Endothelial cell (in vitro differentiated cells): ENCODE results near the gene MYO5A. TPM values are rescaled to one million over a fixed set of nuclear protein-coding genes. Genes with fewer than 3 reads are reported as not detected.

Experiments
- DNase-seq: peaks from one replicate; pipeline ENCODE4 v3.0.0; 2021; ENCODE audit warnings: low spot score
- H3K27ac Mint-ChIP-seq: one replicate; pipeline ENCODE4 v1.8.0; 2021; ENCODE audit warnings: mixed read lengths, inconsistent platforms; ENCODE audit not compliant: unreplicated experiment
- H3K27me3 Mint-ChIP-seq: one replicate; pipeline ENCODE4 v1.8.0; 2021; ENCODE audit warnings: mild to moderate bottlenecking, moderate library complexity, mixed read lengths, inconsistent platforms; ENCODE audit not compliant: unreplicated experiment
- H3K36me3 Mint-ChIP-seq: one replicate; pipeline ENCODE4 v1.8.0; 2021; ENCODE audit warnings: mild to moderate bottlenecking, low read depth, mixed read lengths, inconsistent platforms; ENCODE audit not compliant: unreplicated experiment
- H3K4me1 Mint-ChIP-seq: one replicate; pipeline ENCODE4 v1.8.0; 2021; ENCODE audit warnings: mild to moderate bottlenecking, mixed read lengths, inconsistent platforms; ENCODE audit not compliant: unreplicated experiment
- H3K4me3 Mint-ChIP-seq: one replicate; pipeline ENCODE4 v1.8.0; 2021; ENCODE audit warnings: mild to moderate bottlenecking, mixed read lengths, inconsistent platforms; ENCODE audit not compliant: unreplicated experiment
- H3K9me3 Mint-ChIP-seq: one replicate; pipeline ENCODE4 v1.8.0; 2021; ENCODE audit warnings: mixed read lengths, inconsistent platforms; ENCODE audit not compliant: unreplicated experiment
- total RNA-seq: library from RNA; stranded (reverse); fragmentation: NEBNext Ultra II Directional; extraction: Animal tissue kit (Norgen Biotek cat#: 25700); gene quantifications from one replicate; pipeline ENCODE4 v1.2.1, GENCODE V29; 2021; ENCODE audit not compliant: unreplicated experiment
- TF ChIP-seq, protein P1 (sequence below): fragments of 200-600 bp; sonication (generic); IDR thresholded peaks from one replicate; pipeline ENCODE4 v1.5.0; 2021; ENCODE audit warnings: antibody characterized with exemption; ENCODE audit not compliant: unreplicated experiment

The MYO5A gene
- total RNA-seq, 1 donor from 2014 or later: 9.1 TPM

DNA sequence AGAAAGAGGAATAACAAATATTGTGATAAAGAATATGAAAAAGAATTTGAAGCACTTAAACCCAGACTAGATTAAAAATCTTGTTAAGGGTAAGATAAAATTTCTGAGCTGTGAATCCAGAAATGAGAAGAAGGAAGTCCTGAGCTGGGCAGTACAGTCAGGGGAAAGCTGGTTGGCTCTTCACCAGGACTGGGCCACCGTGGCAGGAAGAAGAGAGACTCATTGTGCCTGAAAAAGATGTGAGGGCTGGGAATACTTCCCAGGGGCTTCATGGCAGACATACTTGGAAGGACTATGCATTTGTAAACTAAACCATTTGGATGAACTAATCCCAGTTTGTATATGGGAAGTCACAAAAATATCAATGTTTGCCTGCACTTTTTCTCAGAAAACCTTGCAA is 204.6 kb downstream of the MYO5A start:
- H3K27me3 Mint-ChIP-seq: no peaks in the 10 kb centered on the region
- H3K27ac Mint-ChIP-seq: no peak overlapping the region
- DNase-seq: no peak
- H3K4me1 Mint-ChIP-seq: no peaks in the 10 kb centered on the region
- no peak overlapping the region for H3K4me3 Mint-ChIP-seq
- H3K36me3 Mint-ChIP-seq: no peaks in the 10 kb centered on the region
- no peaks in the 10 kb centered on the region for H3K9me3 Mint-ChIP-seq
- TF ChIP-seq, protein P1, sequence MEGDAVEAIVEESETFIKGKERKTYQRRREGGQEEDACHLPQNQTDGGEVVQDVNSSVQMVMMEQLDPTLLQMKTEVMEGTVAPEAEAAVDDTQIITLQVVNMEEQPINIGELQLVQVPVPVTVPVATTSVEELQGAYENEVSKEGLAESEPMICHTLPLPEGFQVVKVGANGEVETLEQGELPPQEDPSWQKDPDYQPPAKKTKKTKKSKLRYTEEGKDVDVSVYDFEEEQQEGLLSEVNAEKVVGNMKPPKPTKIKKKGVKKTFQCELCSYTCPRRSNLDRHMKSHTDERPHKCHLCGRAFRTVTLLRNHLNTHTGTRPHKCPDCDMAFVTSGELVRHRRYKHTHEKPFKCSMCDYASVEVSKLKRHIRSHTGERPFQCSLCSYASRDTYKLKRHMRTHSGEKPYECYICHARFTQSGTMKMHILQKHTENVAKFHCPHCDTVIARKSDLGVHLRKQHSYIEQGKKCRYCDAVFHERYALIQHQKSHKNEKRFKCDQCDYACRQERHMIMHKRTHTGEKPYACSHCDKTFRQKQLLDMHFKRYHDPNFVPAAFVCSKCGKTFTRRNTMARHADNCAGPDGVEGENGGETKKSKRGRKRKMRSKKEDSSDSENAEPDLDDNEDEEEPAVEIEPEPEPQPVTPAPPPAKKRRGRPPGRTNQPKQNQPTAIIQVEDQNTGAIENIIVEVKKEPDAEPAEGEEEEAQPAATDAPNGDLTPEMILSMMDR: no peak

DNA sequence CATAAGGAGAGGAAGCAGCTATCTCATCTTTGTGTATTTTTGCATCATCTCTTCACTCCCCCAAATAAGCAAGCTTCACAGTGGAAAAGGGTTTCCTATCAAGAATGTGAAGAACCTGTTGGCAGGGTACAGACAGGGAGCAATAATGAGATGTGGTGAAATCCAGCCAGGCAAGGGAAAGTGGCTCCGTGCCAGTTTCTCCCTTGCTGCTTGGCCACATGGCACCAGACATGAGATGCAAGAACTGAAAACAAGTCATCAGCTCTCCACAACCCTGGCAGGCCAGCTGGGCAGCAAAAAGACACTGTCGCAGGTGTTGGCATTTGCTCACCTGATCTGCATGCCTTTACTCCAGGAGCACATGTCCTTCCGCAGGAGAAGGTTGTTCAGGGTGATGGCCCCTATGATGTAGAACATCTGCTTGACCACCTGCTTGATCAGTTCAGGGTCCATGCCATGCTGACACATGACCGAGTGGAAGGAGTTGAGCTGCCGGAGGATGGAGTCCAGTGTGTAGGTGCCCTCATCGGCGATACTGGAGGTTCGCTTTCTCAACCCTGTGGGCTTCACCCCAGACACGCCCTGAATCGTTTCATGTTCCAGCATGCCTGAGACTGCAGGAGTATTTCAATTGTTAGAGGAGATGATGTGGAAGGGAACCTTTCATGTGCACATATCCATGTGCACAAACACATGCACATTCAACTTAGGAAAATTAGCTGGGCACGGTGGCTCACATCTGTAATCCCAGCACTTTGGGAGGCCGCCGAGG is 209.8 kb downstream of the MYO5A start:
- Mint-ChIP-seq H3K4me3 (no peak overlapping the region), H3K4me1 (no peaks in the 10 kb centered on the region), H3K9me3 (no peaks in the 10 kb centered on the region), H3K27ac (peak overlapping the region; percentile 15), H3K36me3 (peaks cover 3% of the 10 kb centered on the region), H3K27me3 (no peaks in the 10 kb centered on the region)
- no peak for DNase-seq
- TF ChIP-seq, protein P1: no peak

DNA sequence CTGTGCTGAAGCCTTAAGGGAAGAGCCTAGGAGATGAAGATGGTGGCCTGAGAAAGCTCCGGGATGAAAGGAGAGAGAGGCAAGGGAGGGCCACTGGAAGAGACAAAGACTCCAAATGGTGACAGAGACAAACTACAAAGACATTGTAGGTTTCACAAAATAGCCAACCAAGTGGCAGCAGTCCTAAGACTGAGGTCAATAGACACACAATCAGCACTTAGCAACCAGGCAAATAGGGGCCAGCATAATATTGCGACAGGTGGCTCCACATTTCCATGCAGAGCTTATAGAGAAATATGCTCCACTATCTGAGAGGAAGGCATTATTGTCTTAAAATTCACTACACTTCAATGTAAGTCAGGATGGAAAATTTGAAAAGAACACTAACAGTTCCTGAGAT is 211.0 kb downstream of the MYO5A start:
- Mint-ChIP-seq H3K27ac (no peak overlapping the region), H3K9me3 (no peaks in the 10 kb centered on the region), H3K4me1 (peaks cover 5% of the 10 kb centered on the region), H3K27me3 (no peaks in the 10 kb centered on the region), H3K4me3 (no peak overlapping the region), H3K36me3 (peaks cover 3% of the 10 kb centered on the region)
- no peak for DNase-seq
- TF ChIP-seq, protein P1: no peak

DNA sequence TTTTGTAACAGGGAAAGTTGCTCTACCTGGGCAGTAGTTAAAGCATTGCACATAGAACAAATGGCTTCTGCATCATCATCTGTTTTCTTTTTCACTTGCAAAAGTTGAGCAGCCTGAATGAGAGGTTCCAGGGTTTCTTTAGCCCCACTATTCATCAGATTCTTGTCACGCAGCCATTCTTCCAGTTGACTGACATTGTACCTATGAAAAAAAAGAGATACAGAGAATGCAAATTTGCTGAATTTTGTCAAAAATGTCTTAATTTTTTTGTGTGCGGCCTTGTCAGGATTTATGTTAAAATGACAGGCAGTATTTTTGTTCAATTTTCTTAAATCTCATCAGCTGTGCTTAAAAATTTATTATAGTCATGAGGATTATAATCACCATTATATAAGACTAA is 211.7 kb downstream of the MYO5A start:
- no peak overlapping the region for H3K27ac Mint-ChIP-seq
- H3K27me3 Mint-ChIP-seq: no peaks in the 10 kb centered on the region
- no peak overlapping the region for H3K4me3 Mint-ChIP-seq
- H3K36me3 Mint-ChIP-seq: peaks cover 3% of the 10 kb centered on the region
- H3K9me3 Mint-ChIP-seq: no peaks in the 10 kb centered on the region
- TF ChIP-seq, protein P1: no peak
- no peak for DNase-seq
- peaks cover 5% of the 10 kb centered on the region for H3K4me1 Mint-ChIP-seq

DNA sequence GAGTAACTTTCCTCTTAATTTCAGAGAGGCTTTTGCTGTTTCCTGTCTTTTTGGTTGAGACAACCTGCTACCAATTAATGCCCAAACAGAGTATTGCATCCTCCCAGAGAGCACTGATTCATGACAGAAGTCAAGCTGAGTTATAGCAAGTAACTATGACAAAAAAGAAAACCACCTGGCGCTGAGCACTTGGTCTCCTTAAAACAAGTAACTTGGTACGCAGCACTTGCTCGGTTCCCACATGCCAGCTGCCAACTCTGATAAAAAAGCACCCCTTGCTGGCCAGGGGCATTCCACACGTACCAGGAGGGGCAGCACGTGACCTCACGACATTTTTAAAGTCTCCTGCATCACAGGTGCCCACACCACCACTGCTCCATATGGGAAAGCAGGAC is 219.5 kb downstream of the MYO5A start:
- Mint-ChIP-seq H3K27ac (no peak overlapping the region), H3K4me1 (peaks cover 11% of the 10 kb centered on the region), H3K36me3 (no peaks in the 10 kb centered on the region), H3K9me3 (no peaks in the 10 kb centered on the region), H3K27me3 (no peaks in the 10 kb centered on the region), H3K4me3 (no peak overlapping the region)
- DNase-seq: no peak
- TF ChIP-seq, protein P1: no peak
